ENCODE measurements around the gene EYA2. TPM values are rescaled to one million over a fixed set of nuclear protein-coding genes. Genes with fewer than 3 reads are reported as not detected.

EYA2 gene
- polyA plus RNA-seq, 1 donor (not counting 4 experiments of a cell fraction or from before 2014, with no cell fraction given) = not detected

DNA sequence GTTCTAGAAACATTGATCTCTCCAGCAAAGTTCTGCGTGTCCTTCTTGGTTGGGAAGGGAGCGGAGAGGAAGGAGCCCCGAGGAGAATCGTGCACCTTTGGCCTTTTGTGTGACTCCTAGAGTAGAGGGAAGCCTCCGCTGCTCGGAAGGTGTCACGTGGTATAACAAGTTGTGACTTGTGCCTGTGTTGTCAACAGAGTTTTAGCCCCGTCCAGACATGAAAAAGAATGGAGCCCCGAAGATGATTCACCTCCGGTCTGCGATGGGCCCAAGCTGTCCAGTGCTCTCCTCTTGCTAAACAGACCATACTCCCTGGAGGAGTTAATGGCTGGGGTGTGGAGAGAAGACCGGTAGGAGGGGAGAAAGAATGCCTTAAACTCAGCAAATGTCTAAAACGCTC, 7.0 kb downstream of the EYA2 start:
- Histone ChIP-seq H3K4me1 (ENCODE audit: control insufficient read depth, extremely low read depth, insufficient read depth, low read length) (no peaks in the 10 kb centered on the region), H3K4me3 (ENCODE audit: control insufficient read depth in 2 of 3, extremely low read depth in 1 of 3, insufficient read depth in 2 of 3, low read depth in 1 of 3, low read length in 3 of 3) (no peak overlapping the region), H3K79me2 (ENCODE audit: control insufficient read depth, insufficient read depth, low read length) (no peaks in the 10 kb centered on the region), H3K9me3 (ENCODE audit: control insufficient read depth, low read depth, low read length) (no peaks in the 10 kb centered on the region), H3K27me3 (ENCODE audit: control insufficient read depth, extremely low read depth, insufficient read depth, low read length) (peaks cover 9% of the 10 kb centered on the region), H3K36me3 (ENCODE audit: control insufficient read depth in 2 of 2, extremely low read depth in 1 of 2, insufficient read depth in 2 of 2, low read length in 2 of 2) (no peaks in the 10 kb centered on the region), H2AFZ (ENCODE audit: control insufficient read depth, low read length) (no peak overlapping the region), H3K9me1 (ENCODE audit: control insufficient read depth, extremely low read depth, insufficient read depth, low read length) (no peaks in the 10 kb centered on the region), H3K9ac (ENCODE audit: control insufficient read depth, extremely low read depth, insufficient read depth, low read length) (no peak overlapping the region), H3K27ac (ENCODE audit: control insufficient read depth, insufficient read depth, low read length) (no peak overlapping the region), H4K20me1 (ENCODE audit: control insufficient read depth, extremely low read depth, insufficient read depth, low read length) (no peaks in the 10 kb centered on the region), H3K4me2 (ENCODE audit: control insufficient read depth, extremely low read depth, insufficient read depth, low read depth, low read length) (no peak overlapping the region)
- FAIRE-seq (no peak), DNase-seq (ENCODE audit: low read depth, low spot score) (no peak)
- TF ChIP-seq, protein P1, sequence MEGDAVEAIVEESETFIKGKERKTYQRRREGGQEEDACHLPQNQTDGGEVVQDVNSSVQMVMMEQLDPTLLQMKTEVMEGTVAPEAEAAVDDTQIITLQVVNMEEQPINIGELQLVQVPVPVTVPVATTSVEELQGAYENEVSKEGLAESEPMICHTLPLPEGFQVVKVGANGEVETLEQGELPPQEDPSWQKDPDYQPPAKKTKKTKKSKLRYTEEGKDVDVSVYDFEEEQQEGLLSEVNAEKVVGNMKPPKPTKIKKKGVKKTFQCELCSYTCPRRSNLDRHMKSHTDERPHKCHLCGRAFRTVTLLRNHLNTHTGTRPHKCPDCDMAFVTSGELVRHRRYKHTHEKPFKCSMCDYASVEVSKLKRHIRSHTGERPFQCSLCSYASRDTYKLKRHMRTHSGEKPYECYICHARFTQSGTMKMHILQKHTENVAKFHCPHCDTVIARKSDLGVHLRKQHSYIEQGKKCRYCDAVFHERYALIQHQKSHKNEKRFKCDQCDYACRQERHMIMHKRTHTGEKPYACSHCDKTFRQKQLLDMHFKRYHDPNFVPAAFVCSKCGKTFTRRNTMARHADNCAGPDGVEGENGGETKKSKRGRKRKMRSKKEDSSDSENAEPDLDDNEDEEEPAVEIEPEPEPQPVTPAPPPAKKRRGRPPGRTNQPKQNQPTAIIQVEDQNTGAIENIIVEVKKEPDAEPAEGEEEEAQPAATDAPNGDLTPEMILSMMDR (optimal IDR thresholded peaks at IDR 0.05 in 1 of 3, IDR thresholded peaks at IDR 0.05 in 1 of 3, conservative IDR thresholded peaks at IDR 0.05 in 1 of 3; ENCODE audit: extremely low read depth in 1 of 3, insufficient read depth in 2 of 3, low read length in 3 of 3) = no peak
- no peak for TF ChIP-seq EZH2 (IDR thresholded peaks at IDR 0.05; ENCODE audit: low read length)
- dilution Hi-C loops (cut with MboI; ENCODE audit: extremely low pct_ligation_motif_present, low sequenced_read_pairs) = no loop called here

DNA sequence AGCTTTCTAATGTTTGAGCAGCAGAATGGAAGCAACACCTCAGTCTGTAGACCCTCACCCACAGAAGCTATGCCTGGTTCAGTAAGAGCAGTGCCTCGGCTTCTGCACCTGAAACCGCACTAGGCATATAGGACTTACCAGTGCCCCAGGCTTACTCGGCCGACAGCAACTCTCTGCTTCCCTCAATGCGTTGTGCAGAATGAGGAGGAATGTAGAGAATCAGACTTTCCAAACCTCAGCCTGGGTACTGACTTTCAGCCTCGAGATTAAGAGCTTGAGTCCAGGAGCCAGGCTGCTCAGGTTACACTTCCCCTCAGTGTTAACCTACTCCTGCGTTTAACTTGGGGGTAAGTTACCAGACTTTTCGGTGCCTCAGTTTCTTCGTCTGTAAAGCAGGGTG, 8.6 kb downstream of the EYA2 start:
- Histone ChIP-seq H3K27me3 (ENCODE audit: control insufficient read depth, extremely low read depth, insufficient read depth, low read length) (no peaks in the 10 kb centered on the region), H3K4me3 (ENCODE audit: control insufficient read depth in 2 of 3, extremely low read depth in 1 of 3, insufficient read depth in 2 of 3, low read depth in 1 of 3, low read length in 3 of 3) (no peak overlapping the region), H3K4me2 (ENCODE audit: control insufficient read depth, extremely low read depth, insufficient read depth, low read depth, low read length) (no peak overlapping the region), H3K4me1 (ENCODE audit: control insufficient read depth, extremely low read depth, insufficient read depth, low read length) (no peaks in the 10 kb centered on the region), H3K36me3 (ENCODE audit: control insufficient read depth in 2 of 2, extremely low read depth in 1 of 2, insufficient read depth in 2 of 2, low read length in 2 of 2) (no peaks in the 10 kb centered on the region), H3K79me2 (ENCODE audit: control insufficient read depth, insufficient read depth, low read length) (no peaks in the 10 kb centered on the region), H3K27ac (ENCODE audit: control insufficient read depth, insufficient read depth, low read length) (no peak overlapping the region), H3K9me3 (ENCODE audit: control insufficient read depth, low read depth, low read length) (no peaks in the 10 kb centered on the region), H3K9ac (ENCODE audit: control insufficient read depth, extremely low read depth, insufficient read depth, low read length) (no peak overlapping the region), H4K20me1 (ENCODE audit: control insufficient read depth, extremely low read depth, insufficient read depth, low read length) (no peaks in the 10 kb centered on the region), H2AFZ (ENCODE audit: control insufficient read depth, low read length) (no peak overlapping the region), H3K9me1 (ENCODE audit: control insufficient read depth, extremely low read depth, insufficient read depth, low read length) (no peaks in the 10 kb centered on the region)
- TF ChIP-seq, protein P1 (optimal IDR thresholded peaks at IDR 0.05 in 1 of 3, IDR thresholded peaks at IDR 0.05 in 1 of 3, conservative IDR thresholded peaks at IDR 0.05 in 1 of 3; ENCODE audit: extremely low read depth in 1 of 3, insufficient read depth in 2 of 3, low read length in 3 of 3) = no peak
- TF ChIP-seq EZH2 (IDR thresholded peaks at IDR 0.05; ENCODE audit: low read length) = no peak
- dilution Hi-C loops (cut with MboI; ENCODE audit: extremely low pct_ligation_motif_present, low sequenced_read_pairs) = no loop called here
- DNase-seq (ENCODE audit: low read depth, low spot score) = no peak
- FAIRE-seq = no peak
